ENCODE measurements around the gene ASIC4. TPM values are rescaled to one million over a fixed set of nuclear protein-coding genes. Genes with fewer than 3 reads are reported as not detected.

Gene ASIC4
- total RNA-seq, 1 experiment from 2014 or later, result 2.1 TPM

GRCh38 chr2:219525533-219526232 lies 11.4 kb downstream of the ASIC4 start:
- no peak overlapping the region for H3K4me2 ChIP-seq (ENCODE audit: low read length)
- TF ChIP-seq ZNF274 (IDR thresholded peaks at IDR 0.05; ENCODE audit: low read depth, low read length) (no peak), CBX3 (IDR thresholded peaks at IDR 0.05; ENCODE audit: low read depth) (no peak), ZBTB33 (IDR thresholded peaks at IDR 0.05; ENCODE audit: extremely low read depth, insufficient replicate concordance, low read length) (no peak), SIN3A (IDR thresholded peaks at IDR 0.05; ENCODE audit: low read depth) (no peak), MAX (IDR thresholded peaks at IDR 0.05) (no peak), POLR2AphosphoS5 (IDR thresholded peaks at IDR 0.05; ENCODE audit: low read depth, low read length) (no peak), CEBPB (IDR thresholded peaks at IDR 0.05; ENCODE audit: low read depth) (no peak), ZFX (IDR thresholded peaks at IDR 0.05) (no peak), RAD21 (IDR thresholded peaks at IDR 0.05; ENCODE audit: low read depth) (no peak), CTCF (IDR thresholded peaks at IDR 0.05 in 2 of 3, conservative IDR thresholded peaks at IDR 0.05 in 1 of 3; ENCODE audit: borderline replicate concordance in 1 of 3, insufficient read depth in 1 of 3, low read depth in 2 of 3, low read length in 2 of 3) (no peak), JUND (IDR thresholded peaks at IDR 0.05) (no peak), REST (IDR thresholded peaks at IDR 0.05; ENCODE audit: low read depth) (no peak), SRF (IDR thresholded peaks at IDR 0.05; ENCODE audit: low read depth) (no peak), EZH2phosphoT487 (IDR thresholded peaks at IDR 0.05; ENCODE audit: borderline replicate concordance) (no peak), FOSL1 (IDR thresholded peaks at IDR 0.05; ENCODE audit: low read depth) (no peak), SP1 (IDR thresholded peaks at IDR 0.05; ENCODE audit: low read depth) (no peak), EGR1 (IDR thresholded peaks at IDR 0.05; ENCODE audit: low read depth) (no peak), POLR2A (IDR thresholded peaks at IDR 0.05; ENCODE audit: borderline replicate concordance, extremely low read depth, insufficient read depth, insufficient read length) (no peak), ELF1 (IDR thresholded peaks at IDR 0.05; ENCODE audit: borderline replicate concordance, low read depth) (no peak), EZH2 (IDR thresholded peaks at IDR 0.05) (no peak)
- H3K9me2 ChIP-seq (ENCODE audit: insufficient read depth), result no peaks in the 10 kb centered on the region
- POLR2A ChIA-PET, result no interaction called here
- no peaks in the 10 kb centered on the region for H4K20me1 ChIP-seq (ENCODE audit: insufficient read depth)
- H3K9ac ChIP-seq (ENCODE audit: low read length), result no peak overlapping the region
- H3K9me3 ChIP-seq (ENCODE audit: control insufficient read depth in 1 of 2, insufficient read depth in 1 of 2, low read depth in 1 of 2, low read length in 2 of 2), result no peaks in the 10 kb centered on the region
- H3K27me3 ChIP-seq (ENCODE audit: insufficient read depth, low read length), result no peaks in the 10 kb centered on the region
- BruUV-seq (replicated peaks), result no TSS peak
- intact Hi-C loops (cut with micrococcal nuclease), result no loop called here
- H2AFZ ChIP-seq (ENCODE audit: low read depth, low read length, poor library complexity, severe bottlenecking), result no peak overlapping the region
- CTCF ChIA-PET, result interaction anchor here (1.7 to 7.7 kb wide), 3 partner anchors 27 to 123 kb away, joined by 6 to 109 read pairs (median 103); partner anchors contain the start of gene GMPPA
- DNase-seq (ENCODE audit: low read depth, low spot score), result no peak
- H3K4me3 ChIP-seq (replicated peaks in 1 of 2; ENCODE audit: low read depth in 1 of 2, low read length in 2 of 2), result no peak overlapping the region
- peaks cover 36 to 69% of the 10 kb centered on the region in 2 experiments for H3K4me1 ChIP-seq (ENCODE audit: control insufficient read depth in 1 of 2, insufficient read depth in 2 of 2, low read length in 2 of 2)
- RAD21 ChIA-PET (ENCODE audit: low non-redundant PET in 1 of 2, low total read pairs in 2 of 2, uncharacterized antibody in 2 of 2, unreplicated experiment in 2 of 2), result no interaction called here
- no peaks in the 10 kb centered on the region for H3K36me3 ChIP-seq (ENCODE audit: control insufficient read depth in 1 of 2, insufficient read depth in 2 of 2, low read length in 2 of 2)
- no peak overlapping the region for H3K27ac ChIP-seq (ENCODE audit: low read depth, low read length)
- no peak for ATAC-seq
- no peaks in the 10 kb centered on the region for H3K79me2 ChIP-seq (ENCODE audit: insufficient read depth, low read length)
